Urinary bladder (tissue), 4 donors: ENCODE measurements around the gene DENND2A. TPM values are rescaled to one million over a fixed set of nuclear protein-coding genes. Genes with fewer than 3 reads are reported as not detected.
A peak's percentile ranks its signal among the peaks of the same experiment; 100 is the strongest.

Experiments
- DNase-seq: peaks from one replicate; pipeline ENCODE4 v3.0.0-alpha.2; 2015; ENCODE audit errors: extremely low spot score
- H3K27ac ChIP-seq: one replicate; pipeline ENCODE4 v1.5.1; 2013; ENCODE audit warnings: low read depth, mild to moderate bottlenecking, moderate library complexity
- H3K36me3 ChIP-seq: one replicate; pipeline ENCODE4 v1.6.1; 2013; ENCODE audit warnings: mild to moderate bottlenecking, moderate library complexity; ENCODE audit not compliant: insufficient read depth
- H3K4me1 ChIP-seq: one replicate; pipeline ENCODE4 v1.6.1; 2013; ENCODE audit warnings: mild to moderate bottlenecking, moderate library complexity; ENCODE audit not compliant: insufficient read depth
- H3K4me3 ChIP-seq: one replicate; pipeline ENCODE4 v1.5.1; 2013; ENCODE audit warnings: low read depth, low read length
- WGBS: extraction: QIAGEN DNeasy Blood & Tissue Kit; methylation state at CpG from one replicate; pipeline ENCODE4 v1.1.7; 2013; 5-methylcytosine and 5-hydroxymethylcytosine counted together
- polyA plus RNA-seq: library from polyadenylated mRNA; stranded (reverse); fragments of 200-250 nt; gene quantifications from one replicate; pipeline ENCODE4 v1.2.3, GENCODE V29; 2013
- total RNA-seq: library from RNA; depleted of rRNA; stranded (reverse); fragments of >200 nt; gene quantifications from one replicate; pipeline ENCODE4 v1.2.3, GENCODE V29; 2014
- donor health status: healthy with polysubstance abuse.
- donor health status: healthy.

The DENND2A gene
- total and polyA plus RNA-seq, 2 donors: 16.9 to 34.4 TPM

- 76% methylated on average over 12 of the region's 12 CpGs for WGBS
- H3K4me1 ChIP-seq: peaks cover 2% of the 10 kb centered on the region
- no peaks in the 10 kb centered on the region for H3K36me3 ChIP-seq
- DNase-seq: no peak
- H3K4me3 ChIP-seq: no peak overlapping the region
- H3K27ac ChIP-seq: no peak overlapping the region
Measured at GRCh38 chr7:140610204-140611165, 30.1 kb downstream of the DENND2A start.

- H3K4me3 ChIP-seq: no peak overlapping the region
- 88% methylated on average over 2 of the region's 2 CpGs for WGBS
- DNase-seq: no peak
- no peaks in the 10 kb centered on the region for H3K36me3 ChIP-seq
- no peak overlapping the region for H3K27ac ChIP-seq
- H3K4me1 ChIP-seq: peaks cover 2% of the 10 kb centered on the region
Measured at GRCh38 chr7:140609646-140610045, 31.0 kb downstream of the DENND2A start.

- WGBS: 16% methylated on average over 7 of the region's 7 CpGs
- Histone ChIP-seq H3K4me3 (no peak overlapping the region), H3K27ac (no peak overlapping the region), H3K4me1 (peaks cover 2% of the 10 kb centered on the region), H3K36me3 (no peaks in the 10 kb centered on the region)
- peak; percentile 45 for DNase-seq
Measured at GRCh38 chr7:140607441-140607989, 33.1 kb downstream of the DENND2A start.

GRCh38 chr7:140605337-140605736, 35.3 kb downstream of the DENND2A start:
- Histone ChIP-seq H3K36me3 (no peaks in the 10 kb centered on the region), H3K4me1 (no peaks in the 10 kb centered on the region), H3K27ac (no peak overlapping the region), H3K4me3 (no peak overlapping the region)
- 58% methylated on average over 5 of the region's 5 CpGs for WGBS
- DNase-seq: no peak

GRCh38 chr7:140604760-140605159, 35.9 kb downstream of the DENND2A start:
- no peaks in the 10 kb centered on the region for H3K36me3 ChIP-seq
- no peaks in the 10 kb centered on the region for H3K4me1 ChIP-seq
- H3K4me3 ChIP-seq: no peak overlapping the region
- 53% methylated on average over 4 of the region's 4 CpGs for WGBS
- H3K27ac ChIP-seq: no peak overlapping the region
- no peak for DNase-seq

GRCh38 chr7:140604076-140604475, 36.5 kb downstream of the DENND2A start:
- 74% methylated on average over 7 of the region's 7 CpGs for WGBS
- Histone ChIP-seq H3K36me3 (no peaks in the 10 kb centered on the region), H3K4me3 (no peak overlapping the region), H3K27ac (no peak overlapping the region), H3K4me1 (no peaks in the 10 kb centered on the region)
- no peak for DNase-seq

GRCh38 chr7:140601566-140602174, 38.9 kb downstream of the DENND2A start:
- no peak overlapping the region for H3K4me3 ChIP-seq
- H3K36me3 ChIP-seq: no peaks in the 10 kb centered on the region
- DNase-seq: no peak
- 76% methylated on average over 21 of the region's 21 CpGs for WGBS
- H3K27ac ChIP-seq: no peak overlapping the region
- H3K4me1 ChIP-seq: no peaks in the 10 kb centered on the region

GRCh38 chr7:140600341-140600740, 40.3 kb downstream of the DENND2A start:
- no peaks in the 10 kb centered on the region for H3K4me1 ChIP-seq
- DNase-seq: no peak
- H3K4me3 ChIP-seq: no peak overlapping the region
- no peak overlapping the region for H3K27ac ChIP-seq
- H3K36me3 ChIP-seq: no peaks in the 10 kb centered on the region
- WGBS: 93% methylated on average over 3 of the region's 3 CpGs

- Histone ChIP-seq H3K4me3 (no peak overlapping the region), H3K4me1 (no peaks in the 10 kb centered on the region), H3K27ac (no peak overlapping the region), H3K36me3 (no peaks in the 10 kb centered on the region)
- WGBS: 34% methylated on average over 5 of the region's 5 CpGs
- no peak for DNase-seq
Measured at GRCh38 chr7:140597428-140597949, 43.1 kb downstream of the DENND2A start.

- H3K4me3 ChIP-seq: no peak overlapping the region
- peak overlapping the region; percentile 0 for H3K27ac ChIP-seq
- H3K36me3 ChIP-seq: no peaks in the 10 kb centered on the region
- peak; percentile 43 for DNase-seq
- WGBS: 34% methylated on average over 7 of the region's 7 CpGs
- H3K4me1 ChIP-seq: no peaks in the 10 kb centered on the region
Measured at GRCh38 chr7:140596519-140597427, 43.8 kb downstream of the DENND2A start.

- H3K27ac ChIP-seq: no peak overlapping the region
- no peaks in the 10 kb centered on the region for H3K4me1 ChIP-seq
- DNase-seq: no peak
- no peak overlapping the region for H3K4me3 ChIP-seq
- 88% methylated on average over 15 of the region's 15 CpGs for WGBS
- H3K36me3 ChIP-seq: no peaks in the 10 kb centered on the region
Measured at GRCh38 chr7:140595468-140596092, 45.0 kb downstream of the DENND2A start.

- Histone ChIP-seq H3K4me1 (no peaks in the 10 kb centered on the region), H3K27ac (no peak overlapping the region), H3K4me3 (no peak overlapping the region), H3K36me3 (no peaks in the 10 kb centered on the region)
- no peak for DNase-seq
- WGBS: 88% methylated on average over 13 of the region's 13 CpGs
Measured at GRCh38 chr7:140594131-140594691, 46.4 kb downstream of the DENND2A start.
